HG02970 (cell line): ENCODE results near the gene TRIM3.
"Not testable (repeated sequence)": the region's sequence is repeated elsewhere in the genome, so short reads cannot be mapped to it uniquely, and the experiment has no call there.

ENCODE experiments used
- ATAC-seq: cut with Tn5 transposase; IDR thresholded peaks from one replicate; pipeline ENCODE4 v1.9.1; 2021; ENCODE audit warnings: mild to moderate bottlenecking, moderate library complexity, moderate number of reproducible peaks; ENCODE audit not compliant: unreplicated experiment, low FRiP score

The TRIM3 gene

GRCh38 chr11:6473451-6474412 lies at the start of gene TRIM3:
Gene TRIM3, minus strand, starts transcription at chr11:6473941. Its CDS starts 8,246 bp downstream, at chr11:6465695.
- peak; percentile 54 for ATAC-seq

- no peak for ATAC-seq
These were observed 49.5 kb upstream of the TRIM3 start for GRCh38 chr11:6523253-6523652.

GRCh38 chr11:6521946-6522345 lies 48.2 kb upstream of the TRIM3 start:
- ATAC-seq, result not testable (repeated sequence)

- ATAC-seq, result no peak
These were observed 46.5 kb upstream of the TRIM3 start for GRCh38 chr11:6520265-6520664.

GRCh38 chr11:6516865-6517264 lies 43.1 kb upstream of the TRIM3 start:
- no peak for ATAC-seq

- no peak for ATAC-seq
These were observed 32.0 kb upstream of the TRIM3 start for GRCh38 chr11:6505577-6506240.

GRCh38 chr11:6504166-6504565 lies 30.4 kb upstream of the TRIM3 start:
- no peak for ATAC-seq

GRCh38 chr11:6502382-6502781 lies 28.6 kb upstream of the TRIM3 start:
- ATAC-seq, result no peak

- ATAC-seq, result no peak
These were observed 24.8 kb upstream of the TRIM3 start for GRCh38 chr11:6498544-6498943.

- ATAC-seq, result no peak
These were observed 24.4 kb upstream of the TRIM3 start for GRCh38 chr11:6498121-6498520.

- no peak for ATAC-seq
These were observed 23.5 kb upstream of the TRIM3 start, which contains the start of gene DNHD1 for GRCh38 chr11:6497069-6497839. Gene DNHD1, plus strand, starts transcription at chr11:6497280. Its CDS starts 936 bp downstream, at chr11:6498216.

GRCh38 chr11:6489306-6489705 lies 15.6 kb upstream of the TRIM3 start:
- no peak for ATAC-seq

- ATAC-seq, result no peak
These were observed 15.1 kb upstream of the TRIM3 start for GRCh38 chr11:6488821-6489220.

GRCh38 chr11:6488342-6488741 lies 14.6 kb upstream of the TRIM3 start:
- ATAC-seq, result no peak

- ATAC-seq, result no peak
These were observed 13.2 kb upstream of the TRIM3 start for GRCh38 chr11:6486938-6487337.

- no peak for ATAC-seq
These were observed 12.5 kb upstream of the TRIM3 start for GRCh38 chr11:6486256-6486655.

- no peak for ATAC-seq
These were observed 11.9 kb upstream of the TRIM3 start for GRCh38 chr11:6485661-6486060.

GRCh38 chr11:6483015-6483414 lies 9.3 kb upstream of the TRIM3 start:
- no peak for ATAC-seq

GRCh38 chr11:6482441-6482840 lies 8.7 kb upstream of the TRIM3 start:
- no peak for ATAC-seq

GRCh38 chr11:6481924-6482275 lies 8.2 kb upstream of the TRIM3 start:
- peak; percentile 2 for ATAC-seq
